ENCODE results near the gene CCDC197.

DNA sequence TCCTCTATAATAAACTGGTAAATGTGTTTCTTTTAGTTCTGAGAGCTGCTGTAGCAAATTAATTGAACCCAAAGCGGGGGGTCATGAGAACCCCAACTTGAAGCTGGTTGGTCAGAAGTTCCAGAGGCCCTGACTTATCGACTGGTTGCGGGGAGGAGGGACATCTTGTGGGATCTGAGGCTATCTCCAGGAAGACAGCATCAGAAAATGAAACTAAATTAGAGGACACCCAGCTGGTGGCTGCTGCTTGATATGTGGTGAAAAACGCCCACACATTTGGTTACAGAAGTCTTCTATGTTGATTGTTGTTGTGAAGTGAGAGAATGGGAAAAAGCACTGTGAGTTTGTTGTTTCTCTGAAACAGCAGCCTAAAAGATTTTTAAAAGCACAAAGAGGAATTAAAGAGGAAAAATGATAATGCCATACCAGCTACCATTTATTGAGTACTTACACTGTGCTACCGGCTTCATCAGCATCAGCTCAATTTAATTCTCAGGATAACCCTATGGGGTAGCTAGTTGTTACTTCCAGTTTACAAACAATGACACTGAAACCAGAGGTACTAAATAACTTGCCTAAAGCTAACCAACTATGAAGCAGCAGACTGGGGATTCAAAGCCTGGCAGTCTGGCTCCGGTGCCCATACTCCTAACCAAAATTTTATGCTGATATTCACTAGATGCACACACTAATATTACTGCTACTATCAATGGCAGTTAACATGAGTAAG, 59.6 kb downstream of the CCDC197 start:
- TF ChIP-seq, protein P1, sequence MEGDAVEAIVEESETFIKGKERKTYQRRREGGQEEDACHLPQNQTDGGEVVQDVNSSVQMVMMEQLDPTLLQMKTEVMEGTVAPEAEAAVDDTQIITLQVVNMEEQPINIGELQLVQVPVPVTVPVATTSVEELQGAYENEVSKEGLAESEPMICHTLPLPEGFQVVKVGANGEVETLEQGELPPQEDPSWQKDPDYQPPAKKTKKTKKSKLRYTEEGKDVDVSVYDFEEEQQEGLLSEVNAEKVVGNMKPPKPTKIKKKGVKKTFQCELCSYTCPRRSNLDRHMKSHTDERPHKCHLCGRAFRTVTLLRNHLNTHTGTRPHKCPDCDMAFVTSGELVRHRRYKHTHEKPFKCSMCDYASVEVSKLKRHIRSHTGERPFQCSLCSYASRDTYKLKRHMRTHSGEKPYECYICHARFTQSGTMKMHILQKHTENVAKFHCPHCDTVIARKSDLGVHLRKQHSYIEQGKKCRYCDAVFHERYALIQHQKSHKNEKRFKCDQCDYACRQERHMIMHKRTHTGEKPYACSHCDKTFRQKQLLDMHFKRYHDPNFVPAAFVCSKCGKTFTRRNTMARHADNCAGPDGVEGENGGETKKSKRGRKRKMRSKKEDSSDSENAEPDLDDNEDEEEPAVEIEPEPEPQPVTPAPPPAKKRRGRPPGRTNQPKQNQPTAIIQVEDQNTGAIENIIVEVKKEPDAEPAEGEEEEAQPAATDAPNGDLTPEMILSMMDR (IDR thresholded peaks at IDR 0.05; ENCODE audit: low read length) = no peak
- TF ChIP-seq EZH2 (IDR thresholded peaks at IDR 0.05; ENCODE audit: borderline replicate concordance, low read length) = no peak

Data from OCI-LY1 (cell line).